DND-41 (cell line): ENCODE results near the gene TRIM63.

Source experiments
- ATAC-seq: fragments of 200-7000 bp; cut with Tn5 transposase; 3 replicates; pipeline ENCODE4 v1.9.1; 2021; ENCODE audit warnings: low read depth; ENCODE audit not compliant: insufficient read depth
- DNase-seq: peaks from one replicate; pipeline ENCODE4 v3.0.0-alpha.2; 2020
- H2AFZ ChIP-seq: 2 replicates; pipeline ENCODE4 v1.6.0; 2012; ENCODE audit warnings: low read depth, low read length
- H3K27ac ChIP-seq: 2 replicates; pipeline ENCODE4 v1.5.1; 2012; ENCODE audit warnings: low read length, inconsistent platforms
- H3K27me3 ChIP-seq: fragments of 200-600 bp; sonication (generic); 2 replicates; pipeline ENCODE4 v1.6.0; 2012; ENCODE audit warnings: low read length, mild to moderate bottlenecking, inconsistent platforms; ENCODE audit not compliant: insufficient read depth, poor library complexity
- H3K36me3 ChIP-seq: 2 replicates; pipeline ENCODE4 v1.5.1; 2012; ENCODE audit warnings: low read length, inconsistent platforms; ENCODE audit not compliant: insufficient read depth
- H3K4me1 ChIP-seq: 2 replicates; pipeline ENCODE4 v1.5.1; 2012; ENCODE audit warnings: mild to moderate bottlenecking, low read length; ENCODE audit not compliant: insufficient read depth
- H3K4me2 ChIP-seq: 2 replicates; pipeline ENCODE4 v1.6.0; 2012; ENCODE audit warnings: mild to moderate bottlenecking, moderate library complexity, low read length, inconsistent platforms; ENCODE audit not compliant: insufficient read depth
- H3K4me3 ChIP-seq, 2 experiments: fragments of 200-600 bp in 1 of 2; shearing (Covaris generic) in 1 of 2; 2 replicates each; pipeline ENCODE4 v1.5.1; 2012 to 2016; ENCODE audit warnings: inconsistent platforms in 2 of 2, low read length in 2 of 2, mild to moderate bottlenecking in 2 of 2, low read depth in 1 of 2, moderate library complexity in 1 of 2
- H3K79me2 ChIP-seq: 2 replicates; pipeline ENCODE4 v1.6.0; 2012; ENCODE audit warnings: low read length, inconsistent platforms; ENCODE audit not compliant: insufficient read depth
- H3K9ac ChIP-seq: 2 replicates; pipeline ENCODE4 v1.6.0; 2012; ENCODE audit warnings: low read depth, mild to moderate bottlenecking, inconsistent platforms, low read length, moderate library complexity
- H3K9me3 ChIP-seq: 2 replicates; pipeline ENCODE4 v1.5.1; 2012; ENCODE audit warnings: low read length, moderate library complexity, mild to moderate bottlenecking, inconsistent platforms; ENCODE audit not compliant: insufficient read depth, severe bottlenecking
- H4K20me1 ChIP-seq: 2 replicates; pipeline ENCODE4 v1.6.0; 2012; ENCODE audit warnings: low read length; ENCODE audit not compliant: insufficient read depth
- EZH2 ChIP-seq: IDR thresholded peaks from 3 replicates; pipeline ENCODE4 v1.6.1; 2012; ENCODE audit warnings: borderline replicate concordance, low read depth, mild to moderate bottlenecking, moderate library complexity, low read length, inconsistent platforms; ENCODE audit not compliant: severe bottlenecking
- TF ChIP-seq, protein P1 (sequence below): IDR thresholded peaks from 2 replicates; pipeline ENCODE4 v1.5.1; 2012; ENCODE audit warnings: borderline replicate concordance, low read length, moderate library complexity, mild to moderate bottlenecking; ENCODE audit not compliant: poor library complexity, severe bottlenecking; ENCODE audit errors: extremely low read depth

TRIM63 gene

DNA sequence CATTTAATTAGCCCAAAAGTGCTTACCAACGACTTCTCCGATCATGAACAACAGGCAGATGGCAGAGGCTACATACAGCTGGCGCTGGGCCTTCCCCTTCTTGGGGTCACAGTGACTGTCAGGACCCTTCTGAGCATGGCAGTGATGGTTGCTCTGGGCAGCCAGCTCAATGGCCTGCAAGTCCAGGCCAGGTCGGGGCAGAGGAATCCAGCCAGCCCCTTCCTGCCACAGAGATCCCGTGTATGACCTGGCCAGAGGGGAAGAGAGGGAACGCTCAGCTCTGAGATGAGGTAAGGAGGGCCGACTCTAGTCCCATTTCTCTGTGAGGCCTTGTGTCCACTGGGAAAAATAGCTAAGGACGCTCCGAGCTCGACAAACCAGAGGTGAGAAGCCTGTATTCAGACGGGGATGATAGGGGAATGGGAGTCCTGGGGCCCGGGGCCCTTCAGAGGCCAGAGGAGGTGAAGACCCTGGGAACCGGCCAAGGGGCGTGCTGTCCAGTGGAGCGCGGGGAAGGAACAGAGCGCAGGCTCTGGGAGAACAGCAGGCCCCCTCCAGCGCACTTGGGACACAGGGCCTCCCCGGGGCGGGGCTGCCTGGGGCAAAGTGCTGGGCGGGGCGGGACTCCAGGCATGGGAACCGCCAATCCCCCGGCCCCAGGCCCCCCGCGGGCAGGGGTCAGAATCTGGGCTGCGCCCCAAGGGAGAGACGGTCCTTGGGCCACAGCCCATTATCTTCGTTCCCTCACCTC lies 22.3 kb downstream of the TRIM63 start:
- Histone ChIP-seq H3K36me3 (no peaks in the 10 kb centered on the region), H3K4me1 (no peaks in the 10 kb centered on the region), H2AFZ (no peak overlapping the region), H3K27ac (no peak overlapping the region), H3K4me3 (no peak overlapping the region), H3K9ac (no peak overlapping the region), H3K4me2 (no peak overlapping the region), H3K9me3 (no peaks in the 10 kb centered on the region), H3K27me3 (peaks cover 15% of the 10 kb centered on the region), H4K20me1 (no peaks in the 10 kb centered on the region), H3K79me2 (no peaks in the 10 kb centered on the region)
- ATAC-seq (no peak), DNase-seq (no peak)
- TF ChIP-seq EZH2, result no peak
- TF ChIP-seq, protein P1, sequence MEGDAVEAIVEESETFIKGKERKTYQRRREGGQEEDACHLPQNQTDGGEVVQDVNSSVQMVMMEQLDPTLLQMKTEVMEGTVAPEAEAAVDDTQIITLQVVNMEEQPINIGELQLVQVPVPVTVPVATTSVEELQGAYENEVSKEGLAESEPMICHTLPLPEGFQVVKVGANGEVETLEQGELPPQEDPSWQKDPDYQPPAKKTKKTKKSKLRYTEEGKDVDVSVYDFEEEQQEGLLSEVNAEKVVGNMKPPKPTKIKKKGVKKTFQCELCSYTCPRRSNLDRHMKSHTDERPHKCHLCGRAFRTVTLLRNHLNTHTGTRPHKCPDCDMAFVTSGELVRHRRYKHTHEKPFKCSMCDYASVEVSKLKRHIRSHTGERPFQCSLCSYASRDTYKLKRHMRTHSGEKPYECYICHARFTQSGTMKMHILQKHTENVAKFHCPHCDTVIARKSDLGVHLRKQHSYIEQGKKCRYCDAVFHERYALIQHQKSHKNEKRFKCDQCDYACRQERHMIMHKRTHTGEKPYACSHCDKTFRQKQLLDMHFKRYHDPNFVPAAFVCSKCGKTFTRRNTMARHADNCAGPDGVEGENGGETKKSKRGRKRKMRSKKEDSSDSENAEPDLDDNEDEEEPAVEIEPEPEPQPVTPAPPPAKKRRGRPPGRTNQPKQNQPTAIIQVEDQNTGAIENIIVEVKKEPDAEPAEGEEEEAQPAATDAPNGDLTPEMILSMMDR, result no peak

DNA sequence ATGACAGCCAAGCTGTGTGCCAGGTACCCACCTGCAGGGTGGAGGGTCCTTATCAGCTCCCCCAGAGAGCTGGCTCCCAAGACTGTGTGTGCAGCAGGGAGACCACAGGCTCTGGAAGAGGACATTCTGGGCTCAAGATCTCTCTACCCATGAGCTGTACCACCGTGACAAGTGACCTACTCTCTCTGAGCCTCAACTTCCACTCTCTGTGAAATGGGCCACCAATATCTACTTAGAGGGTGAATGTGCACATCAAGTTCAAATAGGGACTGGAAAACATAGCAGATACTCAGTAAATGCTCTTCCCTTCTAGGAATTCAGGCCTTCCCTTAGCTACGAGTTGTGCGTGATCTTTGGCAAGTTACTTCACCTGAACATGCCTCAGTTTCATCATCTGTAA lies 23.0 kb downstream of the TRIM63 start:
- Histone ChIP-seq H3K4me3 (no peak overlapping the region), H3K4me2 (no peak overlapping the region), H3K27me3 (peaks cover 15% of the 10 kb centered on the region), H3K27ac (no peak overlapping the region), H3K4me1 (no peaks in the 10 kb centered on the region), H2AFZ (no peak overlapping the region), H3K79me2 (no peaks in the 10 kb centered on the region), H3K9ac (no peak overlapping the region), H3K9me3 (no peaks in the 10 kb centered on the region), H3K36me3 (no peaks in the 10 kb centered on the region), H4K20me1 (no peaks in the 10 kb centered on the region)
- ATAC-seq (no peak), DNase-seq (no peak)
- TF ChIP-seq, protein P1, result no peak
- TF ChIP-seq EZH2, result no peak

DNA sequence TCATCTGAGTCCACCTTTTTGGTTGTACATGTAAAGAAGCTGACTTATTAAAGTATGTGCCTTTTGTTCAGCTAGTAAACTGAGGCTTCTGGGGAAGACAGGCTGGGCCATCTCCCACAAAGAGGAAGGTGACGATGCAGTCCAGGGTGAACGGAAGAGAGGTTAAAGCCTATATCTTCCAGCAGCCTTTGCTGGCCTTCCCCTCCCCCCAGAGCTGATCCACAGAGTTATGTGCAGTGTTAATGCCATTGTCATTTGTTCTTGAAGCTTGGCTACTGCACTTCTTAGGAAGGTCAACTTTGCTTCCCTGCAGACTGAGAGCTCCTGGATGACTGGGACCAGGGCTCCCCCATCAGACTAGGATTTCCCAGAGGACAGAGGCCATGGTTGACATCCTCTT lies 23.7 kb downstream of the TRIM63 start:
- no peak for TF ChIP-seq EZH2
- TF ChIP-seq, protein P1, result no peak

More for the DNA sequence above, 23.7 kb downstream of the TRIM63 start:
- no peak overlapping the region for H2AFZ ChIP-seq
- H3K4me3 ChIP-seq, result no peak overlapping the region
- H3K79me2 ChIP-seq, result no peaks in the 10 kb centered on the region
- H3K36me3 ChIP-seq, result no peaks in the 10 kb centered on the region
- DNase-seq (no peak), ATAC-seq (no peak)
- no peak overlapping the region for H3K4me2 ChIP-seq
- no peak overlapping the region for H3K9ac ChIP-seq
- peaks cover 14% of the 10 kb centered on the region for H3K27me3 ChIP-seq
- H3K4me1 ChIP-seq, result no peaks in the 10 kb centered on the region
- no peaks in the 10 kb centered on the region for H4K20me1 ChIP-seq
- no peak overlapping the region for H3K27ac ChIP-seq
- no peaks in the 10 kb centered on the region for H3K9me3 ChIP-seq
